HAP-1 (cell line): ENCODE data around the gene PTPRR.

Source experiments
- DNase-seq, 2 experiments: peaks; one replicate each; pipeline ENCODE4 v3.0.0-alpha.2; 2016 to 2020; ENCODE audit warnings: low spot score in 2 of 2
- H3K27me3 ChIP-seq: fragments of 250-450 bp; sonication (Bioruptor Pico); 2 replicates; pipeline ENCODE4 v1.5.1; 2020; ENCODE audit warnings: low read depth, mild to moderate bottlenecking, moderate library complexity
- H3K36me3 ChIP-seq: fragments of 250-450 bp; sonication (Bioruptor Pico); replicated peaks from 2 replicates; pipeline ENCODE4 v1.5.1; 2020; ENCODE audit warnings: mild to moderate bottlenecking
- H3K4me1 ChIP-seq: fragments of 250-450 bp; sonication (Bioruptor Pico); 2 replicates; pipeline ENCODE4 v1.5.1; 2020; ENCODE audit warnings: mild to moderate bottlenecking
- H3K4me3 ChIP-seq: fragments of 250-450 bp; sonication (Bioruptor Pico); 2 replicates; pipeline ENCODE4 v1.5.1; 2020; ENCODE audit warnings: mild to moderate bottlenecking, moderate library complexity
- H3K9me3 ChIP-seq: fragments of 250-450 bp; sonication (Bioruptor Pico); 2 replicates; pipeline ENCODE4 v1.5.1; 2020; ENCODE audit warnings: mild to moderate bottlenecking, moderate library complexity
- in situ Hi-C: fragments of 300-500 bp; cut with MboI; formaldehyde crosslinking; loops from 3 replicates; pipeline ENCODE4 v1.14.3; 2020; ENCODE audit warnings: low sequenced_read_pairs, inconsistent platforms, mixed read lengths

PTPRR gene

GRCh38 chr12:70692681-70693288 is 227.8 kb downstream of the PTPRR start:
- peak in 1 of 2 experiments; percentile 23 for DNase-seq
- H3K4me1 ChIP-seq = no peaks in the 10 kb centered on the region
- in situ Hi-C loops = no loop called here
- no peaks in the 10 kb centered on the region for H3K36me3 ChIP-seq
- H3K4me3 ChIP-seq = no peak overlapping the region
- no peaks in the 10 kb centered on the region for H3K27me3 ChIP-seq
- H3K9me3 ChIP-seq = no peaks in the 10 kb centered on the region

DNA sequence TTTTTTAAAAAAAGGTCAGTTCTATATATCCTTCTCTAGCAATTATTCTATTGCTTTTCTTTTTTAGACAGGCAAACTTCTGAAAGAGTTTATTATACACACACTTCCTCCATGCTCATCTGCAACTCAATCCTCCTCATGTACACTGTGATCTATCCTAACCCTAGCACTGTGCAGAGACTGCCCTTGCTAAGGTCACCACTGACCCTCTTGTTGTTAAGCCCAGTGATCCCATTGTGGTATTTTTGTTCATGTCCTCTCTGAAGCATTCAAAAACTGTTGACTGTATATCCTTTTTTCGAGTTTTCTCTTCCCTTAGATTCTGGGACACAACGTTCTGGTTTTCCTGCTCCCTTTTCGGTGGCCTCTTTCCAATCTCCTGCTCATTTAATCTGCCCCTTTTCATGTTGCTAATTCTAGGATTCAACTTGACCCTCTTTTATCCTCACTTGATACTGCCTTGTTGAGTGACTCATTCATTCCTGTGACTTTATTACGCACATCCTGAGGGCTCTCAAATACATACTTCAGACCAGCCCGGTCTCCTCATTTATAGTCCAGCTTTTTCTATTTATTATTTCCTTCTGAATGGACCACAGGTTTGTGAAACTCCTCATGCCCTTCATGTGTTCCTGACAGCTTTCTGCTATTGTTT is 229.4 kb downstream of the PTPRR start:
- Histone ChIP-seq H3K27me3 (no peaks in the 10 kb centered on the region), H3K4me1 (no peaks in the 10 kb centered on the region), H3K36me3 (no peaks in the 10 kb centered on the region), H3K4me3 (no peak overlapping the region), H3K9me3 (no peaks in the 10 kb centered on the region)
- no peak for DNase-seq
- in situ Hi-C loops = no loop called here

DNA sequence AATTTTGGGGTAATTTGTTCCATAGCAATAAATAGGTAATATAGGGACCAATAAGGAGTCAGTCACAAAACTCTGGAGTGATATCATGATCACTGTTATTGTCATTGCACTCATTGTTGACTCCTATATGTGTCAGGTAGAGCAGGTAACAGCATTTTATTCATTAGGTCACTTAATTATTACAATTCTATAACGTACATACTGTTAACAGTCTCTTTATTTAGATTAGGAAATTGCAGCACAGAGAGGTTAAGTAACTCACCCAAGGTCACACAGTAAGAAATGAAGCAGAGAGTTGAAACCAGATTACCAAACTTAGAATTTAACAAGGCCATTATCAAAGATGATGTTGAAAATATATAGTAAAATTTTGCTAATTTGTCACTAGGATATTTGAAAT is 233.6 kb downstream of the PTPRR start:
- no peaks in the 10 kb centered on the region for H3K36me3 ChIP-seq
- H3K4me3 ChIP-seq = no peak overlapping the region
- H3K27me3 ChIP-seq = no peaks in the 10 kb centered on the region
- no peaks in the 10 kb centered on the region for H3K4me1 ChIP-seq
- in situ Hi-C loops = no loop called here
- no peak for DNase-seq
- no peaks in the 10 kb centered on the region for H3K9me3 ChIP-seq

GRCh38 chr12:70686299-70686698 is 234.2 kb downstream of the PTPRR start:
- in situ Hi-C loops = no loop called here
- no peak overlapping the region for H3K4me3 ChIP-seq

DNA sequence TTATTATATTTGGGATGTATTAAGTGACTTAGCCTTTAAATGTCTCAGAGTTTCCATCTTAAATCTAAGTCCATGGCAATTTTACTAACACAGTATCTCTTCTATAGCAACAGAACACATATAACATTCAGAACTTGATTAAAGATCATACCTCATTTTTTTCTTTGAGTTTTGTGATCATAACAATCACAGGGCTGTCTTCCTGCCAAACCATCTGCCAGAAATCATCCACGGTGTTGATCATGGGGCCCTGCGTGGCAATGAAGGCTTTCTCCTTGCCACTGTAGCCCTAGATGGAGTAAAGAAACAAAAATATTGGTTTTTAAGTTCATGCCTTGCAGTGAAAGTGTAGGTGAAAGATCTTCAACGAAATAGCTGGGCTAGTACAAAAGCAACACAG is 236.6 kb downstream of the PTPRR start:
- in situ Hi-C loops = no loop called here
- no peaks in the 10 kb centered on the region for H3K4me1 ChIP-seq
- H3K27me3 ChIP-seq = no peaks in the 10 kb centered on the region
- no peaks in the 10 kb centered on the region for H3K9me3 ChIP-seq
- no peak for DNase-seq
- H3K4me3 ChIP-seq = no peak overlapping the region
- no peaks in the 10 kb centered on the region for H3K36me3 ChIP-seq

More at GRCh38 chr12:70686299-70686698, 234.2 kb downstream of the PTPRR start:
- DNase-seq = no peak
- no peaks in the 10 kb centered on the region for H3K27me3 ChIP-seq
- no peaks in the 10 kb centered on the region for H3K4me1 ChIP-seq
- H3K9me3 ChIP-seq = no peaks in the 10 kb centered on the region
- H3K36me3 ChIP-seq = no peaks in the 10 kb centered on the region

- no peaks in the 10 kb centered on the region for H3K4me1 ChIP-seq
- in situ Hi-C loops = no loop called here
- no peak for DNase-seq
- no peak overlapping the region for H3K4me3 ChIP-seq
- no peaks in the 10 kb centered on the region for H3K36me3 ChIP-seq
- no peaks in the 10 kb centered on the region for H3K27me3 ChIP-seq
- no peaks in the 10 kb centered on the region for H3K9me3 ChIP-seq
Observed at GRCh38 chr12:70671698-70672097, 248.8 kb downstream of the PTPRR start.

DNA sequence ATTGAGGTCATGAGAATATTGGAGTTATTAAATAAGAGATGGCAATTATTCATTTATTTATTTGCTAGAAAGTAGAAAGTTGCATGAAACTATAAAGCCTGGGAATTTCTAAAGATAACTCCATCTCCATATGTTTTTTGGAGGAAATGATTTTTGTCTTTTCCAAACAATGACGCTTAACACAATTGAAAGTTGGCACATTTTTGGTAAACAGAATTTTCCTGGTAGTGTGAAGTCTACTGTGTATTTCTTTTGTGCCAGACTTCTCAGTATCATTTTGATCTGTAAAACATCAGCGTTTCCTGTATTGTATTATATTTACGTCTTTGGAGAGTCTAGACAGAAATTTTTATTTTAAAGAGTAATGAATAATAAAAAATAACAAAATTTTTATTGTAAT is 249.6 kb downstream of the PTPRR start:
- H3K4me1 ChIP-seq = no peaks in the 10 kb centered on the region
- no peak for DNase-seq
- in situ Hi-C loops = no loop called here
- no peak overlapping the region for H3K4me3 ChIP-seq
- no peaks in the 10 kb centered on the region for H3K9me3 ChIP-seq
- no peaks in the 10 kb centered on the region for H3K27me3 ChIP-seq
- H3K36me3 ChIP-seq = no peaks in the 10 kb centered on the region

DNA sequence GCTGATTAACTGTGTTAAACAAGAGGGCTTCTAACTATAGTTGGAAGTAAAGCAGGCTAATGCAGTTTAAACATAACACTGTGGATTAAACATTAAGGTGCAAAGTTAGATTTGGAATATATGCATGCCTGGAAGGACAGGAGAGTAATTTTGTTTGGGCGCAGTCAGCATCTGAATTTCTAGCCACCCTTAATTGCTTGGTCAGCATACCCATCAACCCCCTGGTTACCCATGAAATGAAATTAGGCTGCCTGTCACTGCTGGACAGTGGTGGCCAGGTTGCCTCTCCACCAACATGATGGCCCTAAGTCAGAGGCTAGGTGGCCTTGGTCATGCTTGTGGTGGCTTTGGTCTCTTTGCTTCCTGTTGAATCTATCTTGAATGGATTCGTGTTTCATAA is 253.3 kb downstream of the PTPRR start:
- H3K9me3 ChIP-seq = no peaks in the 10 kb centered on the region
- no peak for DNase-seq
- H3K4me1 ChIP-seq = peaks cover 22% of the 10 kb centered on the region
- no peak overlapping the region for H3K4me3 ChIP-seq
- H3K36me3 ChIP-seq = no peaks in the 10 kb centered on the region
- in situ Hi-C loops = no loop called here
- H3K27me3 ChIP-seq = no peaks in the 10 kb centered on the region

DNA sequence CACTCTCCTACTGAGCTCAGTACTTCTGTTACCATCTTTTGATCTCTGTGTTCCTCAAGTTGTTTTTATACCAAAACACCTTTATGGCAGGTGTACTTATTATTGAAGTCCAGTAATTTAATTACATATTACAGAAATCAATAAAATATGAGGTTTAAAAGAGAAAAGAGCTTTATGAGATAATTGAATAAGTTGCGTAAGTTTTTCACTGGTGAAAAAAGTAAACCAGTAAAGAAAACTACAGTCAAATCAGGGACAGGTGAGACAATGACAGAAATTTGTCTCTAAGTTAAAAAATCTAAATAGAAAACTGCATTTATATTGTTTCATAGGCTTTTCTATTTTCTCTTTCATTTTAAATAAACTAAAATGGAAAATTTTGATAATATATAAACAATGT is 254.2 kb downstream of the PTPRR start:
- no peak for DNase-seq
- Histone ChIP-seq H3K9me3 (no peaks in the 10 kb centered on the region), H3K36me3 (no peaks in the 10 kb centered on the region), H3K4me3 (no peak overlapping the region), H3K4me1 (peaks cover 30% of the 10 kb centered on the region), H3K27me3 (no peaks in the 10 kb centered on the region)
- in situ Hi-C loops = no loop called here

GRCh38 chr12:70664465-70664881 is 256.1 kb downstream of the PTPRR start:
- Histone ChIP-seq H3K4me3 (no peak overlapping the region), H3K36me3 (no peaks in the 10 kb centered on the region), H3K27me3 (no peaks in the 10 kb centered on the region), H3K4me1 (peaks cover 32% of the 10 kb centered on the region), H3K9me3 (no peaks in the 10 kb centered on the region)
- in situ Hi-C loops = no loop called here
- peak; percentile 82 to 94 for DNase-seq

GRCh38 chr12:70663838-70664237 is 256.7 kb downstream of the PTPRR start:
- in situ Hi-C loops = no loop called here
- Histone ChIP-seq H3K4me1 (peaks cover 32% of the 10 kb centered on the region), H3K36me3 (no peaks in the 10 kb centered on the region), H3K4me3 (no peak overlapping the region), H3K9me3 (no peaks in the 10 kb centered on the region), H3K27me3 (no peaks in the 10 kb centered on the region)
- peak in 1 of 2 experiments; percentile 40 for DNase-seq

DNA sequence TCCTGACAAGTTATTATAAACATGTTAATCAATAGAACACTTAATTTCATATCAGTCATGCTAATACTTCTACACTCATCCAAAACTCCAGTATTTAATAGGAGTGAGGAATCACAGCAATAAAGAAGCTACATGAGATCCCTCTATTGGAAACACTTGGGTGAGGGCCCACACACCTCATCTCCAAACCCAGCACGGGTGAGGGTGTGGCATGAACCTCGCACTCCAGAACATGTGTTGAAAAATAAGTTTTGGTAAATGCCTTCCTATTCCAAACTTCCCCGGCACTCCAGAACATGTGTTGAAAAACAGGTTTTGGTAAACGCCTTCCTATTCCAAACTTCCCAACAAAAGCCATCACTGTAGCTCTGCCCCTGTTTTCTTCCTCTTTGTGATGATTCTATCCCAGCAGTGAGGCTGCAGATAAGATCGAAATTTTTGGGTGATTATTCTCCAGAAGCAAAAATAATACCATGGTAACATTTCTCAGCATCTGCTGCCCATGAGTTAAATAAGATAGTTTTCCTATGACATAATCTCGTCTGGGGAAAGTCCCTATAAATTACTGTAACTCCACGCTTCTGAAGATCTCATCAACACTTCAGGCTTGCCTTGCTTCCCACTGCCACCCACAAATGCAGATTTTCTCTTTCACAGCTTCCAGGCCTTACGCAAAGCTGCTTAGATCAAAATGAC is 258.9 kb downstream of the PTPRR start:
- no peak overlapping the region for H3K4me3 ChIP-seq
- no peaks in the 10 kb centered on the region for H3K36me3 ChIP-seq
- in situ Hi-C loops = no loop called here
- H3K27me3 ChIP-seq = no peaks in the 10 kb centered on the region
- no peaks in the 10 kb centered on the region for H3K9me3 ChIP-seq
- H3K4me1 ChIP-seq = peaks cover 37% of the 10 kb centered on the region
- no peak for DNase-seq

DNA sequence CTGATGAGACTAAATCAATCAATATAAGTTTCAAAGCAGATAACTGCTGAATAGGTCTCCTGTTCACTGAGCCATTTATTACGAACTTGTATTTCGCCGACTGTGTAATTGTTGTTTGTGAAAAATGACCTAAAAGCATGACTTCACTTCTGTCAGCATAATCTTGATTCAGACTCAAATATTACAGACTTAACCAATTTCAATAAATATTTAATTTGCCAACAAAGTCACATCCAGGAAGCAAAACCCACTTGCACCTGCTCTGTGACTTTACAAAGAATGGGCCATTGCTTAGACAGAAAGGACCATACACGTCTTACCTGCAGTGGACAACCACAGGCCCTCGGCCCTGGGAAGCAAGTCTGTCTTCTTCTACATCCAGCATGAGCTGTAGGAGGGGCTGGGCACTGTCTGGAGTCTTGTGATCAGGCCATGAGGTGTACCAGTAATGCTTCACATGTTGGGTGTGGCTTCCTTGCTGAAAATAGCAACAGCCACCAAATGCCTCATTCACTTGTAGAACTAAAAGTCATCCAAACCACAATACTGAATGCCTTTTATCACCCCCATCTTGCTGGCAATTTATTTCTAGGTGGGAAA is 259.8 kb downstream of the PTPRR start:
- peaks cover 37% of the 10 kb centered on the region for H3K4me1 ChIP-seq
- no peaks in the 10 kb centered on the region for H3K36me3 ChIP-seq
- no peaks in the 10 kb centered on the region for H3K27me3 ChIP-seq
- in situ Hi-C loops = no loop called here
- no peak overlapping the region for H3K4me3 ChIP-seq
- DNase-seq = no peak
- H3K9me3 ChIP-seq = no peaks in the 10 kb centered on the region

- in situ Hi-C loops = no loop called here
- Histone ChIP-seq H3K4me1 (peaks cover 37% of the 10 kb centered on the region), H3K27me3 (no peaks in the 10 kb centered on the region), H3K9me3 (no peaks in the 10 kb centered on the region), H3K4me3 (no peak overlapping the region), H3K36me3 (no peaks in the 10 kb centered on the region)
- DNase-seq = no peak
Observed at GRCh38 chr12:70660002-70660604, 260.4 kb downstream of the PTPRR start.
